ENCODE data around the gene FMN1. TPM values are rescaled to one million over a fixed set of nuclear protein-coding genes. Genes with fewer than 3 reads are reported as not detected.

The FMN1 gene
- total RNA-seq, 2 donors from 2014 or later: 0.60 to 1.1 TPM

DNA sequence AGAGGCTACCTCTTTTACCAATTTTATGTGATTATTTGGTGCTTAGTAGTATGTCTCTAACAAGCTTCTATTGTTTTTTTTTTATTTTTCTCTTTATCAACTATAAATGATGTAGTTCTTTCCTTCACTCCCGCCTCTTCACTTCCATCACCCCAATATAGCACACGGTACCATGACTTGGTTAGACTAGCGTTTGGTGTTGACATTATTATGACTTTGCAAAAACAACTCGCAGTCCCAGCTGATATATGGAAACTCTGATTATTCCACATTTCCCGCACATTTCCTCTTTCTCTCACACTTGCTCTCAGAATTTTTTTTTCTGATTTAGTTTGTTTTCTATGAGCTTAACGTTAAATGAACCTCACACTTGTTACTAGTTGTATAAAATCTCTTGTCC, 314.5 kb downstream of the FMN1 start:
- Histone ChIP-seq H3K4me1 (ENCODE audit: control insufficient read depth, insufficient read depth, low read length) (no peaks in the 10 kb centered on the region), H3K9me3 (ENCODE audit: control insufficient read depth, low read length) (no peaks in the 10 kb centered on the region), H3K4me3 (ENCODE audit: low read length) (no peak overlapping the region), H3K9ac (ENCODE audit: extremely low read depth, low read length, poor library complexity, severe bottlenecking) (no peak overlapping the region), H3K27ac (ENCODE audit: low read depth, low read length) (no peak overlapping the region), H3K36me3 (ENCODE audit: control insufficient read depth, insufficient read depth, low read length) (no peaks in the 10 kb centered on the region), H3K27me3 (ENCODE audit: control insufficient read depth, insufficient read depth, low read length, poor library complexity, severe bottlenecking) (no peaks in the 10 kb centered on the region)
- no peak for DNase-seq
- Mint-ChIP-seq H3K36me3 (ENCODE audit: low read depth) (no peaks in the 10 kb centered on the region), H3K4me1 (peaks cover 12% of the 10 kb centered on the region), H3K27ac (no peak overlapping the region), H3K4me3 (no peak overlapping the region), H3K27me3 (ENCODE audit: insufficient read depth) (no peaks in the 10 kb centered on the region), H3K9me3 (no peaks in the 10 kb centered on the region)
- 89 to 98% methylated on average over 2 to 6 of the region's 6 CpGs for WGBS, 2 experiments (ENCODE audit: insufficient coverage in 1 of 2, insufficient read length in 1 of 2)
- TF ChIP-seq, protein P1, sequence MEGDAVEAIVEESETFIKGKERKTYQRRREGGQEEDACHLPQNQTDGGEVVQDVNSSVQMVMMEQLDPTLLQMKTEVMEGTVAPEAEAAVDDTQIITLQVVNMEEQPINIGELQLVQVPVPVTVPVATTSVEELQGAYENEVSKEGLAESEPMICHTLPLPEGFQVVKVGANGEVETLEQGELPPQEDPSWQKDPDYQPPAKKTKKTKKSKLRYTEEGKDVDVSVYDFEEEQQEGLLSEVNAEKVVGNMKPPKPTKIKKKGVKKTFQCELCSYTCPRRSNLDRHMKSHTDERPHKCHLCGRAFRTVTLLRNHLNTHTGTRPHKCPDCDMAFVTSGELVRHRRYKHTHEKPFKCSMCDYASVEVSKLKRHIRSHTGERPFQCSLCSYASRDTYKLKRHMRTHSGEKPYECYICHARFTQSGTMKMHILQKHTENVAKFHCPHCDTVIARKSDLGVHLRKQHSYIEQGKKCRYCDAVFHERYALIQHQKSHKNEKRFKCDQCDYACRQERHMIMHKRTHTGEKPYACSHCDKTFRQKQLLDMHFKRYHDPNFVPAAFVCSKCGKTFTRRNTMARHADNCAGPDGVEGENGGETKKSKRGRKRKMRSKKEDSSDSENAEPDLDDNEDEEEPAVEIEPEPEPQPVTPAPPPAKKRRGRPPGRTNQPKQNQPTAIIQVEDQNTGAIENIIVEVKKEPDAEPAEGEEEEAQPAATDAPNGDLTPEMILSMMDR (conservative IDR thresholded peaks at IDR 0.05): no peak

DNA sequence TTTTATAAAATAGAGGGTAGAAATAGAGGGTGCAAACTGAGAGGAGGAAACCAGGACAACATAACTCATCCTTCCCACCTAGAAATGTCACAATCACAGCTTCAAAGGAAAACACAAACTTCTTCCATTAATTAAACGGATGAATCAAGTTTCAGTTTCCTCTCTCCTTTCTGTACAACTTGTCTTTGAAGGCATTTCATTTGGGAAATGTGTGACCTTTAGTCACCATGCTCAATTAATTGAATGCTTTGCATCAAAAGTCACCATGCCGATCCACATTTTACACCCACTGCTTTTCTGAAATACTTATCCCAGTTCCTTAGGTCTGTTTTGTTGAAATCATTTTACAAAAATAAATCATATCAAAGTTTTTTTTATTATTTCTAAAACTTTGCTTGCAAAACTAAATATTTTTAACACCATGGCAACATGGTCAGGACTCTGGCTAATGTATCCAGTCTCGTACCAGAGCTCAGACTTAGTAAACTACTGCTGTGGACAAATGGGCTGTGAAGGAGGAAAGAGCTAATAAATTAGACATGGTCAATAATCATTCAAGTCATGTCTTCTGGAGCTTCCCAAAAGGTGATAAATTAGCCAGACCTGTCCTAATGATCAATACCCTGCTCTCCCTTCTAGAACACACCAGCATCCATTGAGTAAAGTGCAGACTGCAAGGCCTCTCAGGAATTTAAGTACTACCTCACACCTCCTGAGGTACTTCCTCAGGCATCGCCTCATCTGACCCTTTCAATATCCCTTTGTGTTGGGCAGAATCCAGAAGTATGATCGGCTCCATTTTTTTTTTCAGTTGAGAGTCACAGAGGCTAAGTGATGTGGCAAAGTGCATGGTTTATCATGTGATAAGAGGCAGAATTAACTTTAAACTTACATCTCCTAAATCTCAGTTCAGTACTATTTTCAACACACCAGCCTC, 315.4 kb downstream of the FMN1 start:
- Histone ChIP-seq H3K4me1 (ENCODE audit: control insufficient read depth, insufficient read depth, low read length) (no peaks in the 10 kb centered on the region), H3K36me3 (ENCODE audit: control insufficient read depth, insufficient read depth, low read length) (no peaks in the 10 kb centered on the region), H3K27ac (ENCODE audit: low read depth, low read length) (no peak overlapping the region), H3K4me3 (ENCODE audit: low read length) (no peak overlapping the region), H3K27me3 (ENCODE audit: control insufficient read depth, insufficient read depth, low read length, poor library complexity, severe bottlenecking) (no peaks in the 10 kb centered on the region), H3K9me3 (ENCODE audit: control insufficient read depth, low read length) (no peaks in the 10 kb centered on the region), H3K9ac (ENCODE audit: extremely low read depth, low read length, poor library complexity, severe bottlenecking) (no peak overlapping the region)
- H3K4me3 Mint-ChIP-seq: no peak overlapping the region
- H3K36me3 Mint-ChIP-seq (ENCODE audit: low read depth): no peaks in the 10 kb centered on the region
- WGBS, 2 experiments (ENCODE audit: insufficient coverage in 1 of 2, insufficient read length in 1 of 2): 95 to 100% methylated on average over 2 to 5 of the region's 5 CpGs
- H3K9me3 Mint-ChIP-seq: no peaks in the 10 kb centered on the region
- TF ChIP-seq, protein P1 (conservative IDR thresholded peaks at IDR 0.05): no peak
- DNase-seq: no peak
- no peak overlapping the region for H3K27ac Mint-ChIP-seq
- peaks cover 12% of the 10 kb centered on the region for H3K4me1 Mint-ChIP-seq
- H3K27me3 Mint-ChIP-seq (ENCODE audit: insufficient read depth): no peaks in the 10 kb centered on the region

DNA sequence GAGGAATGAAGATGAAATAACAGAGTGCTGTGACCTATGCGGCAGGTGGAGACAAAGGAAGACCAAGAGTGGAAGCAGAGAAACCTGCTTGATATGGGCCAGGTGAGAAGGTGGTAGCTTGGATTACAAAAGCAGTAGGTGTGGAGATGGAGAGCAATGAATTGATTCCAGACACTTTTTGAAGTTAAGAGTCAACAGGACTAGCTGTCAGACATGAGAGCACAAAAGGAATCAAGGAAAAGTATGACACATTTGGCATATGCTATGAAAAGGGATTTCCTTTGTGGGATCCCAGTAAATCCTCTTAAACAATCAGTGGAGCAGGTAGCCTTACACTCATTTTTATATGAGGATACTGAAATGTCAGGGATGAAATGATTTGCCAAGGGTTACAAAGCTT, 316.2 kb downstream of the FMN1 start:
- TF ChIP-seq, protein P1 (conservative IDR thresholded peaks at IDR 0.05): no peak
- WGBS, 2 experiments (ENCODE audit: insufficient coverage in 1 of 2, insufficient read length in 1 of 2): 92 to 95% methylated on average over 1 of the region's 1 CpG
- no peak for DNase-seq

More for the DNA sequence above, 316.2 kb downstream of the FMN1 start:
- no peaks in the 10 kb centered on the region for H3K36me3 ChIP-seq (ENCODE audit: control insufficient read depth, insufficient read depth, low read length)
- no peaks in the 10 kb centered on the region for H3K27me3 ChIP-seq (ENCODE audit: control insufficient read depth, insufficient read depth, low read length, poor library complexity, severe bottlenecking)
- H3K4me1 ChIP-seq (ENCODE audit: control insufficient read depth, insufficient read depth, low read length): no peaks in the 10 kb centered on the region
- no peak overlapping the region for H3K27ac ChIP-seq (ENCODE audit: low read depth, low read length)
- H3K27ac Mint-ChIP-seq: no peak overlapping the region
- H3K36me3 Mint-ChIP-seq (ENCODE audit: low read depth): no peaks in the 10 kb centered on the region
- H3K4me1 Mint-ChIP-seq: peaks cover 12% of the 10 kb centered on the region
- H3K9me3 ChIP-seq (ENCODE audit: control insufficient read depth, low read length): no peaks in the 10 kb centered on the region
- no peak overlapping the region for H3K9ac ChIP-seq (ENCODE audit: extremely low read depth, low read length, poor library complexity, severe bottlenecking)
- no peak overlapping the region for H3K4me3 ChIP-seq (ENCODE audit: low read length)
- no peaks in the 10 kb centered on the region for H3K9me3 Mint-ChIP-seq
- no peak overlapping the region for H3K4me3 Mint-ChIP-seq
- H3K27me3 Mint-ChIP-seq (ENCODE audit: insufficient read depth): no peaks in the 10 kb centered on the region

All from endodermal cell (in vitro differentiated cells).